Uterus (tissue), 2 donors: ENCODE results near the gene RNF26.

Experiments
- POLR2A ChIP-seq, 2 donors: fragments of 450-650 bp; IDR thresholded peaks; one replicate each; pipeline ENCODE4 v1.6.1; 2016; ENCODE audit warnings: antibody characterized with exemption in 2 of 2, mild to moderate bottlenecking in 1 of 2, moderate library complexity in 1 of 2
- TF ChIP-seq, protein P1 (sequence below), 4 experiments: fragments of 200-600 bp in 2 of 4; fragments of 450-650 bp in 2 of 4; sonication (generic) in 2 of 4; IDR thresholded peaks; one replicate each; pipeline ENCODE4 v1.5.1; 2016 to 2019; ENCODE audit warnings: antibody characterized with exemption in 4 of 4, mild to moderate bottlenecking in 2 of 4, moderate library complexity in 1 of 4

- TF ChIP-seq, protein P1, sequence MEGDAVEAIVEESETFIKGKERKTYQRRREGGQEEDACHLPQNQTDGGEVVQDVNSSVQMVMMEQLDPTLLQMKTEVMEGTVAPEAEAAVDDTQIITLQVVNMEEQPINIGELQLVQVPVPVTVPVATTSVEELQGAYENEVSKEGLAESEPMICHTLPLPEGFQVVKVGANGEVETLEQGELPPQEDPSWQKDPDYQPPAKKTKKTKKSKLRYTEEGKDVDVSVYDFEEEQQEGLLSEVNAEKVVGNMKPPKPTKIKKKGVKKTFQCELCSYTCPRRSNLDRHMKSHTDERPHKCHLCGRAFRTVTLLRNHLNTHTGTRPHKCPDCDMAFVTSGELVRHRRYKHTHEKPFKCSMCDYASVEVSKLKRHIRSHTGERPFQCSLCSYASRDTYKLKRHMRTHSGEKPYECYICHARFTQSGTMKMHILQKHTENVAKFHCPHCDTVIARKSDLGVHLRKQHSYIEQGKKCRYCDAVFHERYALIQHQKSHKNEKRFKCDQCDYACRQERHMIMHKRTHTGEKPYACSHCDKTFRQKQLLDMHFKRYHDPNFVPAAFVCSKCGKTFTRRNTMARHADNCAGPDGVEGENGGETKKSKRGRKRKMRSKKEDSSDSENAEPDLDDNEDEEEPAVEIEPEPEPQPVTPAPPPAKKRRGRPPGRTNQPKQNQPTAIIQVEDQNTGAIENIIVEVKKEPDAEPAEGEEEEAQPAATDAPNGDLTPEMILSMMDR (IDR thresholded peaks at IDR 0.05) = no peak
- TF ChIP-seq POLR2A (IDR thresholded peaks at IDR 0.05) = no peak
Observed at GRCh38 chr11:119309953-119310681, 24.2 kb upstream of the RNF26 start.
